GM19035 (cell line): ENCODE measurements around the gene SCART1.
"Not testable (repeated sequence)": the region's sequence is repeated elsewhere in the genome, so short reads cannot be mapped to it uniquely, and the experiment has no call there.

Experiments used
- ATAC-seq: cut with Tn5 transposase; IDR thresholded peaks from one replicate; pipeline ENCODE4 v1.9.1; 2021; ENCODE audit not compliant: unreplicated experiment

The SCART1 gene

GRCh38 chr10:133431888-133432613 lies 21.7 kb upstream of the SCART1 start:
- not testable (repeated sequence) for ATAC-seq

GRCh38 chr10:133432789-133433188 lies 21.0 kb upstream of the SCART1 start:
- ATAC-seq: not testable (repeated sequence)

- no peak for ATAC-seq
Observed at GRCh38 chr10:133438711-133439273, 15.0 kb upstream of the SCART1 start.

GRCh38 chr10:133439517-133440461 lies 14.0 kb upstream of the SCART1 start:
- ATAC-seq: no peak

GRCh38 chr10:133440633-133441285 lies 13.0 kb upstream of the SCART1 start:
- no peak for ATAC-seq

- ATAC-seq: not testable (repeated sequence)
Observed at GRCh38 chr10:133441356-133441755, 12.4 kb upstream of the SCART1 start.

- ATAC-seq: no peak
Observed at GRCh38 chr10:133441780-133442179, 12.0 kb upstream of the SCART1 start.

GRCh38 chr10:133442191-133442966 lies 11.4 kb upstream of the SCART1 start:
- ATAC-seq: no peak

- no peak for ATAC-seq
Observed at GRCh38 chr10:133442967-133443924, 10.5 kb upstream of the SCART1 start.

GRCh38 chr10:133444342-133445267 lies 9.1 kb upstream of the SCART1 start:
- no peak for ATAC-seq

GRCh38 chr10:133445268-133445732 lies 8.4 kb upstream of the SCART1 start:
- no peak for ATAC-seq

- ATAC-seq: no peak
Observed at GRCh38 chr10:133445751-133446708, 7.7 kb upstream of the SCART1 start.

- ATAC-seq: no peak
Observed at GRCh38 chr10:133446979-133447378, 6.8 kb upstream of the SCART1 start.

- no peak for ATAC-seq
Observed at GRCh38 chr10:133448120-133448519, 5.6 kb upstream of the SCART1 start.

GRCh38 chr10:133451346-133451745 lies 2.4 kb upstream of the SCART1 start:
- ATAC-seq: no peak

- ATAC-seq: no peak
Observed at GRCh38 chr10:133452453-133452852, 1.3 kb upstream of the SCART1 start.
